ELF-1 (cell line): ENCODE results near the gene DYNLT2.

Experiments used
- DNase-seq: peaks from one replicate; pipeline ENCODE4 v3.0.0-alpha.2; 2016; ENCODE audit warnings: low read depth, low spot score

Gene DYNLT2

GRCh38 chr6:169701311-169701953 lies 49.9 kb downstream of the DYNLT2 start:
- DNase-seq: no peak

GRCh38 chr6:169700296-169700695 lies 51.1 kb downstream of the DYNLT2 start:
- peak; percentile 49 for DNase-seq

- peak; percentile 56 for DNase-seq
Measured at GRCh38 chr6:169697115-169697514, 54.3 kb downstream of the DYNLT2 start.

- no peak for DNase-seq
Measured at GRCh38 chr6:169695131-169695530, 56.2 kb downstream of the DYNLT2 start.

GRCh38 chr6:169692516-169692915 lies 58.9 kb downstream of the DYNLT2 start:
- no peak for DNase-seq

GRCh38 chr6:169691260-169691659 lies 60.1 kb downstream of the DYNLT2 start:
- no peak for DNase-seq
